PFSK-1 (cell line): ENCODE data around the gene PRPH2.

ENCODE experiments used
- FOXP2 ChIP-seq: optimal IDR thresholded peaks from 2 replicates; pipeline ENCODE3; 2011; ENCODE audit warnings: borderline replicate concordance, control low read depth, inconsistent platforms; ENCODE audit not compliant: insufficient read depth; ENCODE audit errors: extremely low read length, extremely low read depth
- POLR2AphosphoS5 ChIP-seq: IDR thresholded peaks from 2 replicates; pipeline ENCODE4 v1.6.1; 2012; ENCODE audit warnings: low read depth, mild to moderate bottlenecking, control low read depth, low read length, moderate library complexity
- REST ChIP-seq, 2 experiments: IDR thresholded peaks; 2 replicates each; pipeline versions ENCODE4 v1.6.1 to v1.8.0; 2011 to 2012; ENCODE audit warnings: low read depth in 2 of 2, low read length in 2 of 2, control low read depth in 1 of 2, inconsistent platforms in 1 of 2, mild to moderate bottlenecking in 1 of 2, moderate library complexity in 1 of 2; ENCODE audit not compliant: insufficient read depth in 1 of 2
- SIN3A ChIP-seq: IDR thresholded peaks from 2 replicates; pipeline ENCODE4 v1.6.1; 2012; ENCODE audit warnings: mild to moderate bottlenecking, low read length, moderate library complexity, borderline replicate concordance; ENCODE audit not compliant: insufficient read depth
- TAF1 ChIP-seq: IDR thresholded peaks from 2 replicates; pipeline ENCODE4 v1.6.1; 2012; ENCODE audit warnings: low read length, control low read depth, borderline replicate concordance; ENCODE audit not compliant: insufficient read depth

Gene PRPH2

GRCh38 chr6:42659806-42660205 lies 62.6 kb downstream of the PRPH2 start:
- TF ChIP-seq TAF1 (no peak), REST (IDR thresholded peaks at IDR 0.05; ENCODE audit: insufficient read depth in 1 of 2, low read depth in 2 of 2, low read length in 2 of 2) (no peak), SIN3A (no peak), FOXP2 (no peak), POLR2AphosphoS5 (no peak)

GRCh38 chr6:42653851-42654250 lies 68.5 kb downstream of the PRPH2 start:
- TF ChIP-seq FOXP2: no peak

GRCh38 chr6:42652024-42652746 lies 70.2 kb downstream of the PRPH2 start:
- TF ChIP-seq POLR2AphosphoS5 (no peak), FOXP2 (no peak), TAF1 (no peak), REST (IDR thresholded peaks at IDR 0.05; ENCODE audit: insufficient read depth in 1 of 2, low read depth in 2 of 2, low read length in 2 of 2) (no peak), SIN3A (no peak)
